Left lobe of liver (tissue), 2 donors: ENCODE measurements around the gene ATP1A3. TPM values are rescaled to one million over a fixed set of nuclear protein-coding genes. Genes with fewer than 3 reads are reported as not detected.
"Not testable (repeated sequence)": the region's sequence is repeated elsewhere in the genome, so short reads cannot be mapped to it uniquely, and the experiment has no call there.

Experiments used
- ATAC-seq: fragments of 200-7000 bp; cut with Tn5 transposase; one replicate; pipeline ENCODE4 v1.9.1; 2020; ENCODE audit warnings: mild to moderate bottlenecking, moderate library complexity
- DNase-seq: peaks from one replicate; pipeline ENCODE4 v3.0.0-alpha.2; 2020; ENCODE audit warnings: low spot score
- total RNA-seq: library from RNA; stranded (reverse); gene quantifications from one replicate; pipeline ENCODE4 v1.2.1, GENCODE V29; 2021
- donor health status: DM: no; HTN: no; CAD: no; lungs with moderate emphysema.
- donor health status: DM: no; HTN: yes; CAD: no.

Gene ATP1A3
- total RNA-seq, 1 donor from 2014 or later = 0.10 TPM

DNA sequence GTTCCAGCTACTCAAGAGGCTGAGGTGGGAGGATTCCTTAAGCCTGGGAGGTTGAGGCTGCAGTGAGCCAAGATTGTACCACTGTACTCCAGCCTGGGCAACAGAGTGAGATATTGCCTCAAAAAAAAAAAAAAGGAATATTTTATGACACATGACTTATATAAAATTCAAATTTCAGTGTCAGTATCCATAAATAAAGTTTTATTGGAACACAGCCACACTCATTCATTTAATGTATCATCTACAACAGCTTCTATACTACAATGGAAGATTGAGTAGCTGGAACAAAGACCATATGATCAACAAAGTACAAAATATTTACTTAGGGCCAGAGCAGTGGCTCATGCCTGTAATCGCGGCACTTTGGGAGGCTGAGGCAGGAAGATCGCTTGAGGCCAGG, 18.7 kb upstream of the ATP1A3 start:
- not testable (repeated sequence) for DNase-seq, ATAC-seq

DNA sequence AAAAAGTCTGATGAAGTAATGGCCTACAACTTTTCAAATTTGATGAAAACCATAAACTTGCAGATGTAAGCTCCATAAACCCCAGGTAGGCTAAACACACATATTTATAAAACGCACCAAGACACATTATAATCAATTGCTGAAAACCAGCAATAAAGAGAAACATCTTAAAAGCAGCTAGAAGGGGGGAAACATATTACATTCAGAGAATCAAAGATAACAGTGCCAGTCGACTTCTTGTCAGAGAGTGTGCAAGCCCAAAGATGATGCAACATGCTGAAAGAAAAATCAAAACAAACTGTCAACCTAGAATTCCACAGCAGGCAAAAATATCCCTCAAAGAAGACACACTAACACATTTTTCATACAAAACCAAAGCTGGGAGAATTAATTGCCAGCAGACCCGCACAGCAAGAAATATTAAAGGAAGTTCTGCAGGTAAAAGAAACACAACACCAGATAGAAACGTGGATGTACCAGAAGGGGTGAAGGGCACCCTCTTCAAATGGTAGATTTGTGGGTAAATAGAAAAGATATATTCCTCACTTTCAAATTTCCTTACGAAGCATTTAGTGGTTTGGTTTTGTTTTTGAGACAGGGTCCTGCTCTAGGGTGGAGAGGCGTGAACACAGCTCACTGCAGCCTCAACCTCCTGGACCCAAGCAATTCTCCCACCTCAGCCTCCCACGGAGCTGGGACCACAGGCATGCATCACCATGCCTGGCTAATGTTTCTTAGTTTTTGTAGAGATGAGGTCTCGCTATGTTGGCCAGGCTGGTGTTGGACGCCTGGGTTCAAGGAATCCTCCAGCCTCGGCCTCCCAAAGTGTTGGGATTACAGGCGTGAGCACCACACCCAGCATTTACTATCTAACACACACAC, 16.5 kb upstream of the ATP1A3 start:
- DNase-seq (no peak), ATAC-seq (no peak)

DNA sequence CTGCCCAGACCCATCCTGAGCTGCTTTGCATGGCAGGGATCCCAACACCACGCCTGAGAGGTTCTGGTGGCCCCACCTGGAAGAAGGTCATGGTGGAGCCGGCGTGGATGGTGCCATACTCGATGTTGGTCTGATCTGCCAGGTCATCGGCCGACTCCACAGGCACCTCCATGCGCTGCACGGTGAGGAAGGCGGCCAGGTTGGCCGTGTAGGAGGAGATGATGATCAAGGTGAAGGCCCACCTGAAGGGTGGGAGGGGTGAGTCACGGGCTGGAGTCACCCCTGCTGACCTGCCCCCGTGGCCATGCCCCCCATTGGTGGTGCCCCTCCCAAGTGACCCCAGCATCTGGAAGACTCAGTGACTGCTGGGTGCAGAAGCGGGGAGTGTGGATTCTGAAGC, 12.5 kb upstream of the ATP1A3 start:
- ATAC-seq = no peak
- no peak for DNase-seq

DNA sequence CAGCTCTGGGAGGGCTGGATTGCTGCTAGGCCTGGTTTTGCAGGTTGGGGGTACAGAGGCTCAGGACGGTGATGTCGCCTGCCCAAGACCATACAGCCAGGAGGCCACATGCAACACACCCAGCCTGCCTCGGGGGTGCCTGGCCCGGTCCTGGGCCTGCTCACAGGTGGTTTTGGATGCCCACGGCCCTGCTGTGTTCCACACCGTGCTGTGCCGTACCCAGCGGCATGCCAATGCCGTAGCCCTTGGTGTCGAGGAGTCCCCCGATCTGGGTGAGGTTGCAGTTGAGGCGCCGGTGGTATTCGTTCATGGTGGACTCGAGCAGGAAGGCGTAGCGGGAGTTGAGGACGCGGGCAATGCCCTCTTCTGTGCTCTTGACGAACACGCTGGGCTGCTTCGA, 11.5 kb upstream of the ATP1A3 start:
- DNase-seq = no peak

DNA sequence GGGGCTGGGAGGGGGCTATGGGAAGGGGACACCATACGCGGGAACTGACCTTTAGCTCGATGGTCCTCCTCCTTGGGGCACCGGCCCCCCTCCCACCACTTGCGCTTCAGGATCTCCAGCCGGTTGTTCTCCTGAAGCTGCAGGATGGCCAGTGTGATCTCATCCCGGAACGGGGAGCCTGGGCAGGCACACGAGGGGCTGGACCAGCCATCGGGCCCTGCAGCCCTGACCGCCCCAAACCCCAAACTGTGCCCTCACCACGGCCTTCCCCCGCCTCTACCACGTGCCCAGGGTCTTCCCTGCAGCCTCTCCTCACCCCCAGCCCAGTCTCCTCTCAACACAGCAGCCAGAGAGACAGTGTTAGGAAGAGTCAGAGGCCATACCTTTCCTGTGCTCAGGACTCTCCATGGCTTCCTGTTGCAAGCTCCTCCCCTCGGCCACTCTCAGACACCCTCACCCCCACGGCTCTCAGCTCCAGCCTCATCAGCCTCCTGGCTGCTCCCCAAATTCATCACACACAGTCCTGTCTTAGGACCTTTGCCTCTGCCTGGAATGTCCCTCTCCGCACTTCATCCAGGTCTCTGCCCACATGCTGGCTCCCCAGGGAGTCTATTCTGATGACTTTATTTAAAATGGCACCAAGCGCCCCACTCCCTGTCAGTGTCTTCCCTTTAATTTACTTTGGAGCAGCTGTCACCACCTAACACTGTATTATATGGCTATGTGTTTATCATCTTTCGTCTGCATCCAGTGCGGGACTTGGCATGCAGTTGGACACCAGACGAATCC, 9.7 kb upstream of the ATP1A3 start:
- no peak for ATAC-seq
- DNase-seq = no peak

More for the DNA sequence above, 11.5 kb upstream of the ATP1A3 start:
- no peak for ATAC-seq

DNA sequence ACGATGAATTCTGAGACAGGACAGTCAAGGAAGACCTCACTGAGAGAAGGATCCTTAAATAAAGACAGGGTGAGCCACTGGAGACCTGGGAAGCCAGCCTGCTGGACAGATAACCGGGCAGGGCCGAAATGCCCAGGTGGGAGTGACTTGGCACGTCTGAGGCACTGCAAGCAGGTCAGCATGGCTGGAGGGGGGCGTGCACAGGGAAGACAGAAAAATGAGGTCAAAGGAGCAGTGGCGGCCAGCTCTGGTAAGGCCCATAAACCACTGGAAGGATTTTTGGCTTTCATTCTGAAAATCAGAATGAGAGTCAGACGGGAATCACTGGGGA, 5.8 kb upstream of the ATP1A3 start:
- ATAC-seq (no peak), DNase-seq (no peak)

DNA sequence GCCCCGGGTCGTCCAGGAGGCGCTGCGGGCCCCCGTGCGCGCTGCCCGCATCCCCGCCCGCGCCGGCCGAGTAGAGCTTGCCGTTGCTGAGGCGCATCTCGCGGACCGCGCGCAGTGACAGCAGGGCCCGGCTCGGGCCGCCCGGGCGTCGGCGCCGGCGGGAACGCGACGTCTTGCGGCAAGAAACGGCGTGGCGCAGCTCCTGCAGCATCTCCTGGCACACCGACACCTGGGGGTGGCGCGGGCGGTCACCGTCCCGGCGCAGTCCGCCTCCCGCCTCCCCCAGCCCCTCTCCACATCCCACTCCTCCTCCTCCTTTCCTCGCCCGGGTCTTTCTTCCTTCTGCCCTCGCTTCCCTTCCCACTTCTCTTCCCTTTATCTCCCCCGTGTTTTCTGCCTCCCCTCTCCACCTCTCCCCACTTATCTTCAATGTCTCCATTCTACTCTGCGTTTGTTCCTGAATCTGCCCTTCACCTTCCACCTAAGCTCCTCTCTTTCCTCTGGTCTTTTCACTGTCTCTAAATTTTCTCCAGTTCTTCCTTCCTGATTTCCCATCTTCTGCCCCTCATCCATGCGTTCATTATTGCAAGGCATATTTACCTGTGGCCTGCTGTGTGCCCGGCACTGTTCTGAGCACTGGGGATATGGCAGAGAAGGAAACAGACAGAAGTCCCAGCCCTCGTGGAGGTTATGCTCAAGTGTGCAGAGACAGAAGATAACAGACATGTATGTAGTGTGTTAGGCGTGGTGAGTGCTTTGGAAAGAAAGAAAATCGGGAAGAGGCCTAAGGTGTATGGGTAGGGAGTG, 5.2 kb upstream of the ATP1A3 start:
- DNase-seq (no peak), ATAC-seq (no peak)

DNA sequence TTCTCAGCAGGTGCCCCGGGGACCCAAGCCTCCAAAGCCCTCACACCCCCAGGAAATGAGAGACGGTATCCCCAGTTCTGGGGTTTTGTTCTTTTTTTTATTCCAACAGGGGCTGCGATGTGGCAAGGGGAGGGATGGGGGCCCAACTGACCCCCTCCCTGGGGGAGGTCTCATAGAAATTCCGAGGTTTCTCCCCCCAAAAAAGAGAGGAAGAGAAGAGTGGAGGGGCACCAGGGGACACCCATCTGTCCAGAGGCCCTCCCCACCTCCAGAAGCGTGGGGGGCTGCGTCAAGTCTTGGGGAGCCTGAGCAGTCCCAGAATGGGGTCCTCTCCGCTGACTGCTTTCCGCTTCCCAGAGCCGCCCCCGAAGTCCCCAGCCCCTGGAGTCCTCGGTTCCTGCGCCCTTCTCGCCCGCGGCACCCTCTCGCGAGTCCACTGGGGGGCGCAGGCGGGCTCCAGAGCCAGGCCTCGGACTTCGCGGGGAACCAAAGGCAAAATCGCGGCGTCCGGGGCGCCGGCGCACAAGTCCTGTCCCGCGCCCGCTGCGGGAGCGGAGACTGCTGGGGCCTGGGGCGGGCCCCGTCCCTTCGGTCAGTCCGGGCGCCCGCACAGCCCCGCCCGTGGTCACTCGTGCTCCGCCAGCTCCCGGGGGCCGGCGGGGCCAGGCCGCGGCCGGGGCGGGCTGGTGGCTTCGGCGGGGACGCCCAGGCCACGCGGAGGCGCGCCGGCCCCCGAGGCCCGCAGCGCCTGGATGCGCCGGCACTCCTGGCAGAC, 4.4 kb upstream of the ATP1A3 start:
- DNase-seq (no peak), ATAC-seq (no peak)

DNA sequence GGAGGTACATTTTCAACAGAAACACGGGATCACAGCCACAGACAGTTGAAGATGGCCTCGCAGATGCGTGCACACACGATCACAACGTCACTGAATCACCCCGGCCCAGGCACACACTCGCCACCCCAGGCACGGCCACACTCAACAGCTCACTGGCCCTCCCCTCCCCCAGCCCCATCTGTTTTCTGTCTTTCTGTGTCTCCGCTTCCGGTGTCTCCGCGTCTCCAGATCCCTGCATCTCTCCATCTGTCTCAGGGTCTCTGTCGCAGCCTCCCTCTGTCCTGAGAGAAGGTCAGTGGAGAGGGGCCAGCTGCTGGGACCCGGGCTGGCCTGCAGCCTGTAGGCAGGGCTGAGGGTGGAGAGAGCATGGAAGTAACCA, 3.8 kb upstream of the ATP1A3 start:
- ATAC-seq (no peak), DNase-seq (no peak)

DNA sequence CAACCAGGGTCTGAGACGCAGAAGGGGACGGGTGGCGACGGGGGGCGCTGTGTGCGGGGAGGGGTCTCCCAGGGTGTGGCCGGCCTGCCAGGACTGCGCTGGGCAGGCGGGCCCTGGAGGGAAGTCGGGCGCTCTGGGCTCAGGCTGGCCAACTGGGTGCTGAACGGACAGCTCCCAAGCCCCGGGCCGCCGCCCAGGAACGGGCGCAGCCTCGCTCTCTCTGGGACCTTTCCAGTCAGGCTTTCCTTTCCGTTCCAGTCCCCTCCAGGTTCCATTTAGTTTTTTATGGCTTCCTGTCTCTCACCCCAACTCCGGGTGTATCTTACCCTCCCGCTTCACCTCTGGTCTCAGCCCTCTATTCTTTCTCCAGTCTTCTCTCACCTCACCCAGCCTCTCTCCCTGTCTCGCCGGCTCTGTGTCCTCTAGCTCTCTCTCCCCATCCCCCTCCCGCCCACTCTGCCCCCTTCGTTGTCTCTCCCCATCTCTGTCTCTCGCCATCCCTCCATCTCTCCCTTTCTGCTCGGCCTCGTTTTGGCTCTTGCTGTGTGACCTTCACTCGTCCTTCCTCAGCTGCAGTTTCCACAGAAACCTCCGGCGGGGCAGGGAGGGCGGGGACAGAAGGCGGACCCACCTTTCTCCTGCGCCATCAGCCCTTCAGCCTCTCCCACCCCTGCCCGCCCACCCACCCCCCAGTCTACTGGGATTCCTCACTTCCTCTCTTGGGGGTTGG, 3.3 kb upstream of the ATP1A3 start:
- ATAC-seq (peak; percentile 69), DNase-seq (no peak)

DNA sequence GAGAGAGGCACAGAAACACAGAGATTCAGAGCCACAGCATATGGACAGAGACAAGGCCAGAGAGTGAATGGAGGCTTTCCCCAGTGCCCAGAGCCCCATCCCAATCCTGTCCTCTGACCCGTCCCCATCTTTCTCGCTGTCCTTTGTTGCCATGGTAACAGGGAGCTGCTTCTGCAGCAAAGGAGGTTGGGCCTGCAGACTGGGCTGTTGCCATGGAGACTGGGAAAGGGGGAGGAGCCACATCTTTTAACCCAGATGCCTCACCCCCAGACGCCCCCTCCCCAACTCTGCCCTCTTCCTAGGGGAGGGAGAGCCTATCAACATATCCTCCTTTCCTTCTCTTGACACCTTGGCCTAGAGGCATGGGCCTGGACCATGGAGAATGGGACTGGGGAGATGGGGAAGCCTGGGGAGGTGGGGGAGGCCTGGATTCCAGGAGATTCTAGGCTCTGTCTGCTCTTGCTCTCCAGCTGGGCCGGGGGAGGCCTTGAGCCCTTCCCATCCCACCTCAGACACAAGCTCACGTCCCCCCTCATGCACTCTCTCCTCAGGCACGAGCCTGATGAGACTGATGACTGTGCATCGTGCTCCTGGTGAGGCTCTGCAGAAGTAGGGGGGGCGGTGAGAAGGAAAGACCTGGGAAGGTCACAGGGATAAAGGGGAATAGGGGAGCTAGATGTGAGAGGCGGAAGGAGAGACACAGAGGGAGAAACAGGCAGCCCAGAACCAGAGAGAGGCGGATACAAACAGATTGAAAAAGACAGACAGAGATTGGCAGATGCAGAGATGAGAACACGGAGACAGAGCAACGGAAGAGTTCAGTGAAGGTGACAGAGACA, 2.1 kb upstream of the ATP1A3 start:
- DNase-seq (no peak), ATAC-seq (no peak)

DNA sequence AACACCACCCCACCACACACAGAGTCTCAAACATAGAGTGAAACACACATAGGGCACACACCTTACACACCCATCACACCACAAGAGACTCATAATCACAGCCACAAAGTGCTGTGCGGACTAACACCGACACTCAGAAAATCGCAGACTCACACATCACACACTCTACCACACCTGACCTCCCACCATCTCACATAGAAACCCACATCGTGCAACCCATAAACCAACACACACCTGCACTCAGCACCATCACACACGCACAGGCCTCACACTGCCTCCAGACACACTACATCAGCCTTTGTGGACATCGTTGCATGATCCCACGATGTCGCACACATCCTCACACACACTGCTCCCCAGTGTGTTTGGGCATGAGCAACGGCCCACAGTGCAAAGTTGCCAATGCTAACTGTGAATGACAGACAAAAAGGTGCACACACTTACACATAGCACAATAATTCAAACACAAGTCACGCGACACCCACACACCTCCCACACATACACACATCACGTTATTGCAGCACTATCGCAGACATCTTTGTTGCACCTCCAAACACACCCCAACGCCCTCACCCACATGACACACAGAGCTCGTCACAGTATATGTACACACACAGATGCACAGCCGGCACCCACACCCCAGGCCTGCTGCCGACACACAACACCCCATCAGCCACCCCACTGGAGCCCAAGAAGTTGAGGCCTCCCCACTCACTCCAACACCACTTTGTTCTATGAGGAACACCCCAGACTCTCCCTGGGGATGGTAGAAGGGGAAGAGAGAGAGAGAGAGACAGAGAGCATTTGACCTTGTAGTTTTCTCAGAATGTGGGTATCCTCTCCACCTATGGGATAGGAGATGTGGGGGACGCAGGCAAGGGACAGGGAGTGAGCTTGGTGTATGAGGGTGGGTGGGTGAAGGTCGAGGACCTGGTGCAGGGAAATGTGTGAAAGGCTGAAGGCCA, 1.2 kb upstream of the ATP1A3 start:
- DNase-seq (no peak), ATAC-seq (no peak)

DNA sequence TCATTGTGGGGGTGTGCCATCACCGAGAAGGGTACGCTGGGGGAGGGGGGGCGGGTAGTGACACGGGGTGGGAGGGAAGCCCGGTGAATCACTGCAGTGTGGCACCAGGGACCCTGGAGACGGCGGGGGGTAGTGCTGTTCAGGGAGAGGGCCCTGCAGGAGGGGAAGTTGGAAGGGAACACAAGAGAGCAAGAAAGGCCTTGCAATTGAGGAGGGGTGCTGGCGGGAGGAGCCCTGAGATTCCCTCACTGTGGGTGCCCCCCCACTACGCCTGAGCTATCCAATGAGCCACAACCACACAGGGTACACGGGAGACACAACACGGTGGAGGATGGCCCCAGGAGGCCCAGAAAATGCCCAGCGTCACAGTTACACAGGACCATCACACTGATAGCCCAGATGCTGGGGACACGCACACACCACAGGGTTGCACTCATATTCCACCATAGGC, 516 bp upstream of the ATP1A3 start:
- no peak for ATAC-seq
- no peak for DNase-seq

DNA sequence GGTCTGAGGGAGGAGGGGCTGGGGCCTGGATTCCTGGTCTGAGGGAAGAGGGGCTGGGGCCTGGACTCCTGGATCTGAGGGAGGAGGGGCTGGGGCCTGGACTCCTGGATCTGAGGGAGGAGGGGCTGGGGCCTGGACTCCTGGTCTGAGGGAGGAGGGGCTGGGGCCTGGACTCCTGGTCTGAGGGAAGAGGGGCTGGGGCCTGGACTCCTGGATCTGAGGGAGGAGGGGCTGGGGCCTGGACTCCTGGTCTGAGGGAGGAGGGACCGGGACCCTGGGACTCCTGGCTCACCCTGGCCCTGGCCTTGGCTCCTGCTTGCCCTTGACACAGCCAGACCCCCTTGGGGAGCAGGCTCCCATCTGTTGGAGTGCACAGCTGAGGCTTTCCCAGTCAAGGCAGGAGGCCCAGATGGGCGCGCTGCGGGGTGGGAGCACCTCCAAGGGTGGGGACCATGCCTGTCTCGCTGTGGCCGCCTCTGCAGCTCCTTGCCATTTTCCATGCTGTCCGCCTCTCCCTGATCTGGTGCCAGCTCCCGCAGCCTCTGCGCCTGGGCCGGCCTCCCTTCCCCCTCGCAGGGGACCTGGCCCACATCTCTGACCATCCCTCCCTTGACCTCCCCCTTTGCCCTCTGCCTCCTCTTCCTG, 2.0 kb downstream of the ATP1A3 start:
- DNase-seq = not testable (repeated sequence)

DNA sequence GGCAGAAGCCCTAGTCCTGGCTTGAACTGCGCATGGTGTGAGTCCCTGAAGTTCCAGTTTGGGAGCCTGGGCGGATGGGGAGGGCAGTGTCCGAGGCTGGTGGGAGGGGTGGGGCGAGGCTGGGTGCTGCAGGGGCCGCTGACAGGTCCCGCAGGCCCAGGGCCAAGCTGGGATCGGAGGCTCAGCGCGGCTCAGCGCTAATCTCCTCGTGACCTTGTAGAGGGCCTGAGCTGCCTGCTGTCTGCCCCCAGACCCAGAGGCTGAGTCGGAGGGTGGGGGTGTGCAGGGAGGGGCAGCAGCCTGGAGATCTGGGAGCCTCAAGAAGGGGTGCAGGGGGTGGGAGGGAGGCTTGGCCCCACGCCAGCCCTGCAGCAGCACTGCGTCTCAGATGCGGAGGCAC, 3.0 kb downstream of the ATP1A3 start:
- no peak for DNase-seq
- ATAC-seq = no peak

More for the DNA sequence above, 2.0 kb downstream of the ATP1A3 start:
- not testable (repeated sequence) for ATAC-seq

DNA sequence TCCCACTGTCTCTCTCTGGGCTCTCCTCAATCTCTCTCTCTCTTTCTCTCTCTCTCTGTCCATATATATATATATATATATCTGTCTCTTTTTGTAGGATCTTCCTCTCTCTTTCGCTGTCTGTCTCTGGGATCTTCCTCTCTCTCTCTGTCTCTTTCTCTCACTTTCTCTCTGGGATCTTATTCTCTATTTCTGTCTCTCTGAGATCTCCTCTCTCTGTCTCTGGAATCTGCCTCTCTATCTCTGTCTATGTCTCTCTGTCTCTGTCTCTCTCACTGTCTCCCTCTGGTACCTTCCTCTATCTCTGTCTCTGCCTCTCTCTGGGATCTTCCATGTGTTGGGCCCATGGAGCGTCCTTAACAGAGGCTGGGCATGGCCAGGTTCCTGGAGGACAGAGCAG, 3.4 kb downstream of the ATP1A3 start:
- ATAC-seq = no peak
- no peak for DNase-seq

DNA sequence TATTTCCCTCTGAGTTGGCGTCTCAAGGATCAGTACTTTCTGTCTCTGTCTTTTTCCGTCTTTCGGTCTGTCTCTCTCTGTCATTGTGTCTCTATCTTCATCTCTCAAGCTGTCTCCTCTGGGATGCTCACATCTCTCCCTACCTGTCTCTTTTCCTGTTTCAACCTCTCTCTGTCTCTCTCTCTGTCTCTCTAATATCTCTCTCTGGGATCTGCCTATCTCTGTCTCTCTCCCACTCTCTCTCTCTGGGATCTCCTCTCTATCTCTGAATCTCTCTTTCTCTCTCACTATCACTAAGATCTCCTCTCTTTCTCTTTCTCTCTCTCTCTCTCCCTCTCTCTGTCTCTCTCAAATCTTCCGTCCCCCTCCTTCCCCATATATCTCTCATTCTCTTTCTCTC, 4.0 kb downstream of the ATP1A3 start:
- ATAC-seq (no peak), DNase-seq (no peak)
